HG03558 (cell line): ENCODE measurements around the gene CYGB.
"Not testable (repeated sequence)": the region's sequence is repeated elsewhere in the genome, so short reads cannot be mapped to it uniquely, and the experiment has no call there.

Source experiments
- ATAC-seq: cut with Tn5 transposase; IDR thresholded peaks from one replicate; pipeline ENCODE4 v1.9.1; 2021; ENCODE audit warnings: moderate number of reproducible peaks; ENCODE audit not compliant: unreplicated experiment; ENCODE audit errors: extremely low read depth

CYGB gene

GRCh38 chr17:76527430-76528111, 9.9 kb downstream of the CYGB start:
- no peak for ATAC-seq

GRCh38 chr17:76527016-76527415, 10.5 kb downstream of the CYGB start:
- ATAC-seq, result not testable (repeated sequence)

GRCh38 chr17:76525513-76525833, 12.0 kb downstream of the CYGB start:
- not testable (repeated sequence) for ATAC-seq

GRCh38 chr17:76524598-76525512, 12.7 kb downstream of the CYGB start:
- ATAC-seq, result no peak

GRCh38 chr17:76523084-76524037, 14.1 kb downstream of the CYGB start:
- no peak for ATAC-seq

GRCh38 chr17:76521683-76522082, 15.8 kb downstream of the CYGB start:
- ATAC-seq, result not testable (repeated sequence)

GRCh38 chr17:76521262-76521661, 16.2 kb downstream of the CYGB start:
- ATAC-seq, result no peak

GRCh38 chr17:76519048-76519966, 18.2 kb downstream of the CYGB start:
- no peak for ATAC-seq

GRCh38 chr17:76517638-76518038, 19.9 kb downstream of the CYGB start:
- no peak for ATAC-seq

- no peak for ATAC-seq
These were observed 22.1 kb downstream of the CYGB start for GRCh38 chr17:76515274-76515949.

GRCh38 chr17:76514355-76514754, 23.2 kb downstream of the CYGB start:
- ATAC-seq, result not testable (repeated sequence)

GRCh38 chr17:76513306-76513692, 24.2 kb downstream of the CYGB start:
- ATAC-seq, result no peak

- ATAC-seq, result no peak
These were observed 24.9 kb downstream of the CYGB start for GRCh38 chr17:76512366-76513305.

- no peak for ATAC-seq
These were observed 25.7 kb downstream of the CYGB start for GRCh38 chr17:76511668-76512365.

GRCh38 chr17:76510831-76511244, 26.7 kb downstream of the CYGB start:
- ATAC-seq, result no peak

GRCh38 chr17:76508472-76509063, 28.9 kb downstream of the CYGB start:
- ATAC-seq, result not testable (repeated sequence)
